ENCODE data around the gene SLC12A7.

DNA sequence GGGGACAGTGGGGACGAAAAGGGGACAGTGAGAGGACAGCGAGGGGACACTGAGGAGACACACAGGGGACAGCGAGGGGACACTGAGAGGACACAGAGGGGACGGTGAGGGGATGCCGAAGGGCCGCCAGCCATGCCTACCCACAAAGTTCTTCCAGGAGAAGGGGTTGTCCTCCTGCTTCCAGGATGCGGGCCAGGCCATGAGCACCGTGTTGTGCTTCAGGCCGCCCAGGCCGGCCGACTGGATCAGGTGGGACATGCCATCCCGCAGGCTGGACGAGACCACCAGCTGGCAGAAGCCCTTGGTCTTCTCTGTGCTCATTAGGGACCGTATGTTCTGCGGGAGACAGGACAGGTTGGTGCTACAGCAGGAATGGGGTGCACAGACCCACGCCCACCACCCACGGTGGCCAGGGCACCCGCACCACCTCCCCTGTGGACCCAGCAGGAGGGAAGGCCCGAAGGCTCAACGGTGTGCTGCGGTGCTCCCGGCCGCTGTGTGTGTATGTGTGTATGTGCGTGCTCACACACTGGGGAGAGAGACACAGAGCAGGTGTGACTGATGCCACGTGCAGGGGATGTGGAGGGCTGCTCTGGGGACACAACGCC is 46.6 kb downstream of the SLC12A7 start:
- TF ChIP-seq, protein P1, sequence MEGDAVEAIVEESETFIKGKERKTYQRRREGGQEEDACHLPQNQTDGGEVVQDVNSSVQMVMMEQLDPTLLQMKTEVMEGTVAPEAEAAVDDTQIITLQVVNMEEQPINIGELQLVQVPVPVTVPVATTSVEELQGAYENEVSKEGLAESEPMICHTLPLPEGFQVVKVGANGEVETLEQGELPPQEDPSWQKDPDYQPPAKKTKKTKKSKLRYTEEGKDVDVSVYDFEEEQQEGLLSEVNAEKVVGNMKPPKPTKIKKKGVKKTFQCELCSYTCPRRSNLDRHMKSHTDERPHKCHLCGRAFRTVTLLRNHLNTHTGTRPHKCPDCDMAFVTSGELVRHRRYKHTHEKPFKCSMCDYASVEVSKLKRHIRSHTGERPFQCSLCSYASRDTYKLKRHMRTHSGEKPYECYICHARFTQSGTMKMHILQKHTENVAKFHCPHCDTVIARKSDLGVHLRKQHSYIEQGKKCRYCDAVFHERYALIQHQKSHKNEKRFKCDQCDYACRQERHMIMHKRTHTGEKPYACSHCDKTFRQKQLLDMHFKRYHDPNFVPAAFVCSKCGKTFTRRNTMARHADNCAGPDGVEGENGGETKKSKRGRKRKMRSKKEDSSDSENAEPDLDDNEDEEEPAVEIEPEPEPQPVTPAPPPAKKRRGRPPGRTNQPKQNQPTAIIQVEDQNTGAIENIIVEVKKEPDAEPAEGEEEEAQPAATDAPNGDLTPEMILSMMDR (IDR thresholded peaks at IDR 0.05 in 8 of 11, conservative IDR thresholded peaks at IDR 0.05 in 3 of 11): no peak
- peak in 1 of 3 donors; percentile 50 for TF ChIP-seq POLR2AphosphoS5 (IDR thresholded peaks at IDR 0.05)

All from spleen (tissue), 7 donors.